GM21737 (cell line): ENCODE data around the gene SPTA1.

Experiments
- ATAC-seq: cut with Tn5 transposase; IDR thresholded peaks from one replicate; pipeline ENCODE4 v1.9.1; 2021; ENCODE audit warnings: mild to moderate bottlenecking, moderate library complexity; ENCODE audit not compliant: unreplicated experiment

SPTA1 gene

GRCh38 chr1:158577561-158577960 is 109.0 kb downstream of the SPTA1 start:
- ATAC-seq, result no peak

- ATAC-seq, result no peak
These were observed 114.3 kb downstream of the SPTA1 start for GRCh38 chr1:158572226-158572625.

GRCh38 chr1:158570480-158570879 is 116.0 kb downstream of the SPTA1 start, which contains the start of gene OR6P1:
OR6P1 (minus strand) TSS chr1:158570580; CDS start chr1:158563604, 6,976 bp downstream.
- ATAC-seq, result no peak

DNA sequence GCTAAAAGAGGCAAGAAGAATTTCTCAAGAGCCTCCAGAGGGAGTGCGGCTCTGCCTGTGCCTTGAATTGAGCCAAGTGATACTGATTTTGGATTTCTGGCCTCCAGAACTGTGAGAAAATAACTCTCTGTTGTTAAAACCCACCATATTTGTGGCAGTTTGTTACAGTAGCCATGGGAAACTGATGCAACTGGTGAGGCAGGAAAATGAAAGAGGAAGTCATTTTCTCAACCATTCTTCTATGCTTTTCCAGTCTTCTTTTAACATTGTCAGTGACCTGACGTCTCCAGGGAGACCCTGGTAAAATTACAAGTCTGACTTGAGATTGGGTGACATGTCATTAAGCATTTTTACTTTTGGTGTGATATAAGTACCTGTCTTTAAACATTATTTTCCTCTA is 121.9 kb downstream of the SPTA1 start:
- ATAC-seq, result no peak

DNA sequence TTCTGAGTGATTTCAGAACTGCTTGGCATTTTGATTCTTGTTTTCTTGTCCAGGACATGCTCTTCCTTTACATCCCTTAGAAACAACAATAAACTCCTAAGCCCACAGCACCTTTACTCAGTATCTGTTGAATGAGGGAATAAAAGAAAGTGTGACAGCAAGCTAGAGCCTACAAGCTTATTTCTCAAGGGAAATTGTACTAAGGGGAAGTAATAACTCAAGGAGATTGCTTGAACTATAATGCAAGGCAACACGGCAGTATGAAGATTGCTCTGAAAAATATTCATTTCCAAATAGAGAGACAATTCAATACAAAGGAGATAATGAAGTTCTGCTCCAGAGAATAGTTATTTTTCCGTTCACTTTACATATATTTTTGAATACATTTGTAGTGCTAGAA is 122.7 kb downstream of the SPTA1 start:
- ATAC-seq, result no peak
